ENCODE measurements around the gene PTGR1.
"Not testable (repeated sequence)": the region's sequence is repeated elsewhere in the genome, so short reads cannot be mapped to it uniquely, and the experiment has no call there.

PTGR1 gene

GRCh38 chr9:111599092-111599954, at the start of gene PTGR1:
PTGR1 (minus strand) TSS chr9:111599647; CDS start chr9:111597422, 2,225 bp downstream.
- peak; percentile 31 for DNase-seq

GRCh38 chr9:111649016-111649415, 49.6 kb upstream of the PTGR1 start:
- no peak for DNase-seq

GRCh38 chr9:111648066-111648465, 48.6 kb upstream of the PTGR1 start:
- no peak for DNase-seq

GRCh38 chr9:111646417-111646816, 47.0 kb upstream of the PTGR1 start:
- no peak for DNase-seq

- DNase-seq, result no peak
Measured at GRCh38 chr9:111645806-111646205, 46.4 kb upstream of the PTGR1 start.

- DNase-seq, result no peak
Measured at GRCh38 chr9:111644195-111644772, 44.8 kb upstream of the PTGR1 start.

GRCh38 chr9:111637421-111637950, 38.0 kb upstream of the PTGR1 start:
- DNase-seq, result no peak

- no peak for DNase-seq
Measured at GRCh38 chr9:111634860-111635259, 35.4 kb upstream of the PTGR1 start.

GRCh38 chr9:111633389-111633736, 33.9 kb upstream of the PTGR1 start:
- DNase-seq, result no peak

GRCh38 chr9:111632695-111633388, 33.4 kb upstream of the PTGR1 start:
- DNase-seq, result no peak

DNA sequence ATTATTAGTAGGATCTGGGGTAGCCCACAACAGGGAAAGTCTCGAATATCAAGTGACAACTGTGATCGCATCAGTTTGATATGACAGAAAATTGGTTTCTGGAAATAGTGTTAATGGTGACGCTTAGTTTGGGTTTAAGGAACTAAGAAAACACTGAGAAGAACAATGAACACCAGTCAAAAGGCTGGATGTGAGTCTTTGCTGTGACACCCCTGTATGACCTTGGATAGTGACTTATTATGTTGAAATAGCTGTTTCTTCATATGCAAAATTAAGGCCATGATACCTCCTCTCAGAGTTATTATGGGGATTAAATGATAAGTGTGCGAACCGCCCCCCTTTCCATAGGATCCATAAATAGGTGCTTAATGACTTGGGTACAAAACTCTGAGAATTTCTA, 32.6 kb upstream of the PTGR1 start:
- no peak for DNase-seq

- peak; percentile 94 for DNase-seq
Measured at GRCh38 chr9:111631214-111631971, 31.9 kb upstream of the PTGR1 start, which contains the start of gene DNAJC25. DNAJC25 (plus strand) TSS chr9:111631334; CDS start chr9:111631408, 74 bp downstream.

- no peak for DNase-seq
Measured at GRCh38 chr9:111630964-111631213, 31.4 kb upstream of the PTGR1 start.

DNA sequence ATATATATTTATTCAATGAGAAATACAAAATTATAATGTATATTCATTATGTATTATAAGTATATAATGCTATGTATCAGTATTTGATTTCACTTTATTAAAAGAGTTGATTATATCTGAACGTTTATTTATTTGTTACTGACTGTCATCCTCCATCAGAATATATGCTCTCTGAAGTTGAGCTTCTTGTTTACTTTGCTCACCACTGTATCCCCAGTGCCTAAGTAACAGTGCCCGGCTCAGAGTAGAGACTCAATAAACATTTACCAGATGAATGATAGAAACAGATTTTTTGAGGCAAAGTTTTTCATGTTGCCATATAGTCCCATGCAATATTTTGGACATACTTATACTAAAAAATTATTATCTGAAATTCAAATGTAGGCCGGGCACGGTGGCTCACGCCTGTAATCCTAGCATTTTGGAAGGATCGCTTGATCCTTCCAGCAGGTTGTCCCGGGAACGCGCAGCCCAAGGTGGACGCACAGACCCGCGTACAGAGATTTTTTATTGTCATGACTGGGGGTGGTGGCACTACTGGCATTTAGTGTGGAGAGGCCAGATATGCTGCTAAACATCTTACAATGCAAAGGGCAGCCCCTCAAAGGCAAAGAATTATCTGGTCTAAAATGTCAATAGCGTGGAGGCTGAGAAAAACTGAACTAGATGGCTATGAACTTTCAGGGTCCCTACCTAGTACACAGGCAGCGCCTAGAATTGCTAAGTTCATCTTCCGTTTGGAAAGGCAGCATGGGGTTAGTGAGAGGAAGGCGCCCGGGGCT, 30.9 kb upstream of the PTGR1 start:
- DNase-seq, result no peak

- no peak for DNase-seq
Measured at GRCh38 chr9:111628411-111628810, 29.0 kb upstream of the PTGR1 start.

DNA sequence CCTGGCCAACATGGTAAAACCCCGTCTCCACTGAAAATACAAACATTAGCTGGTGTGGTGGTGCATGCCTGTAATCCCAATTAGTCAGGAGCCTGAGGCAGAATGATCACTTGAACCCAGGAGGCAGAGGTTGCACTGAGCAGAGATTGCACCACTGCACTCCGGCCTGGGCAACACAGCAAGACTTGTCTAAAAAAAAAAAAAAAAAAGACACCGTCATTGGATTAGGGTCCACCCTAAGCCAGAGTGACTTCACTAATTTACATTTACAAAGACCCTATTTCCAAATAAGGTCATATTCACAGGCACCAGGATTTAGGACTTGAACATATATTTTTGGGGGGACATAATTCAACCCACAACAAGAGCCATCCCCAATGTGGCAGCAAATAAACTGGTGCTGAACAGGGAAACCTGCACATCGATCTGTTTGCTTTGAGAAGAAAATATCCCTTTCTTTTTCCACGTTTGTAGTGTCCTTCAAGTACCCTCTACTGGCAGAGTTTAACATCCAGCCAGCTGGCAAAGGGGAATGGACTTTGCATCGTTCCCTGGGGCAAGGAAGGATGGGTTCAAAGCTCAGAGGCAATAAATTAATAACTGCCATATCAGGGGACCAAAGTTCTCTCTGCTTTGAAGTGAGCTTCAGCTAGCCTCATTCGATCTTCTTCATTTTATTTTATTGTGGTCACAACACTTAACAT, 28.0 kb upstream of the PTGR1 start:
- DNase-seq, result no peak

DNA sequence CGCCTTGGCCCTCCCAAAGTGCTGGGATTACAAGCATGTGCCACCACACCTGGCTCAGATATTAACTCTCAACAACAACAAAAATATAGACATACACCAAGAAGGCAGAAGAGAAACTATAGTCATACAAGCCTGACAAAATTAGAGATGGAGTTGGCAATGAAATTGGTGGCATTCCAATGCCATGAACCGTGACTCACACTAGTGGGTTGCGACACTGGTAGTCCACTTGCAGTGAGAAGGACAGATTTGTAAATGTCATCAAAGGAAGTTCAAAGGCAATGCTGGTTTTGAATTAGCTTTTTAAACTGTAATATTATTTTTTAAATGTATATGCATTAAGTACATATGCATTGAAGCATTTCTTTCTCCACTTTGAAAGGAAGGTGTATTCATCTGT, 23.2 kb upstream of the PTGR1 start:
- no peak for DNase-seq

DNA sequence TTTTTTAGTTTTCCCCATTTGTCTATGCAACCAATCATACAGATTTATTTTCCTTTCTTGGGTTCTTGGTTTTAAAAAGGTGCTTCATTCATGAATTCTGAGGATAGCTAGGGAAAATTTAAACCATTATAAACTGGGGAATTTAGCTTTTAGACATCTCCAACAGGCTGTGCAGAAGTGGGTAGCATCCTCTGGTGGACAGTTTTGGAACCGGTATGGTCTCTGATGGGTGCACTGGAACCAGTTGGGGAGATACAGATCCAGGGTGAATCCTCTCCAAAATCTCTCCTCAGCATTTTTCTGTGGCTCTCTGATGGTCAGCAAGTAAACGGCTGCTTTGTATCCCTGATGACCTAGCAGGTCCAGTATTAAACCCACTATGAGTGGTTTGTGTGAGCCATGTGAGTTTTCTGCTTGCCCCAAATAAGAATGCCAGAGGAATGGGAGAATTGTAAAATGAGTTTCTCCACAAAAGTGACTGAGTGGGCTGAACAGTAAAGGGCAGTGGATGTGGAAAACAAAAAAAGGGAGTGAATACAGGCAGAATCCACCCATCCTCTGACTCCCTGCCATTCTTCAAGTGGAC, 22.5 kb upstream of the PTGR1 start:
- no peak for DNase-seq

DNA sequence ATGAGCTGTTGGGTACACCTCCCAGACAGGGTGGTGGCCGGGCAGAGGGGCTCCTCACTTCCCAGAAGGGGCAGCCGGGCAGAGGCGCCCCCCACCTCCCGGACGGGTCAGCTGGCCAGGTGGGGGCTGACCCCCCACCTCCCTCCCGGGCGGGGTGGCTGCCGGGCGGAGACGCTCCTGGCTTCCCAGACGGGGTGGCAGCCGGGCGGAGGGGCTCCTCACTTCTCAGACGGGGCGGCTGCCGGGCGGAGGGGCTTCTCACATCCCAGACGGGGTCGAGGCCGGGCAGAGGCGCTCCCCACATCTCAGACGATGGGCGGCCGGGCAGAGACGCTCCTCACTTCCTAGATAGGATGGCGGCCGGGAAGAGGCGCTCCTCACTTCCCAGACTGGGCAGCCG, 17.9 kb upstream of the PTGR1 start:
- DNase-seq, result not testable (repeated sequence)

- DNase-seq, result no peak
Measured at GRCh38 chr9:111615928-111616327, 16.5 kb upstream of the PTGR1 start.

DNA sequence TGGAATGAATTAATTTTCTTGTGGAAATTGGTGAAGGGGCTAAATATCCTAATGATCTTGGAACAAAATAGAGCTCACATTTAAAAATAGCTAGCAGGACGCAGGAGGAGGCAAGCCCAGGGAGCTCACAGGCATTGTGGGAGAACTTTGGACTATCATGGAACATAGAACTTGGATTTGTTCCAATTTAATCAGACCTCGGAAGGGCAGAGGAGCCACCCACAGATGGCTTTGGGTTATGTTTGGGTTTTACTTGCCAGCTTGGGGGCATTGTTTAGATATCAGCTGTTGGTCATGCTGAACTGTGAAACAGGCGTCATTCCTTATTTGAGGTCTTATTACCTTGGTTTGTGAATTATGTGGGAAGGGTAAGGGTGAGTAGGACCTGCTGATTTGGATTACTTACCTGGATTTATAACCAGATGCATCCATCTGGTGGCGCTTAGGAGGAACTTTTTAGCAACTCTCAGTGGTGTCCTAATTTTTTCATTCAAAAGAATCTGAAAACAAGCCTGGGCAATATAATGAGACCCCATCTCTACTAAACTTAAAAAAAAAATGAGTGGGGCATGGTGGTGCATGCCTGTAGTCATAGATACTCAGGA, 14.1 kb upstream of the PTGR1 start:
- no peak for DNase-seq
